ENCODE results near the gene COL10A1. TPM values are rescaled to one million over a fixed set of nuclear protein-coding genes. Genes with fewer than 3 reads are reported as not detected.

COL10A1 gene
- total and polyA plus RNA-seq, 2 of the 4 experiments (the other 2 are of a cell fraction), result 0.05 TPM; not detected in 1

DNA sequence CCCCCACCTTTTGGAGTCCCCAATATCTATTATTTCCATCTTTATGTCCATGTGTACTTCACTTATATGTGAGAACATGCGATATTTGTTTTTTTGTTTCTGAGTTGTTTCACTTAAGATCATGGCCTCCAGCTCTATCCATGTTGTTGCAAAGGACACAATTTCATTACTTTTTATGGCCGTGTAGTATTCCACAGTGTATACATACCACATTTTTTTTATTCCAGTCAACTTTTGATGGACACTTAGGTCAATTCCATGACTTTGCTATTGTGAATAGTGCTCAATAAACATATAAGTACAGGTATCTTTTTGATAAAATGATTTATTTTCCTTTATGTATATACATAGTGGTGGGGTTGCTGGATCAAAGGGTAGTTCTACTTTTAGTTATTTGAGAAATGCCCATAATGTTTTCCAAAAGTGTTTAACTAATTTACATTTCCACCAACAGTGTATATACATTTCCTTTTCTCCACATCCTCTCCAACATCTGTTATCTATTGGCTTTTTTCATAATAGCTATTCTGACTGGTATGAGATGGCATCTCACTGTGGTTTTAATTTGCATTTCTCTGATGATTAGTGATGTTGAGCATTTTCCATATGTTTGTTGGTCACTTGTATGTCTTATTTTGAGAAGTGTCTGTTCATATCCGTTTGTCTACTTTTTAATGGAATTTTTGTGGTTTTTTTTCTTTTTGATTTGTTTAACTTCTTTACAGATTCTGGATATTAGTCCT lies 34.0 kb upstream of the COL10A1 start:
- H2AK9ac ChIP-seq (replicated peaks; ENCODE audit: low read depth, low read length, poor library complexity), result no peak overlapping the region
- peak; percentile 38 for DNase-seq
- no peak overlapping the region for H2AFZ ChIP-seq (replicated peaks; ENCODE audit: low read length, poor library complexity)
- H4K20me1 ChIP-seq (ENCODE audit: insufficient read depth, low read length), result no peaks in the 10 kb centered on the region
- no peak overlapping the region for H3K4me3 ChIP-seq (ENCODE audit: insufficient read depth, low read depth, low read length)
- no peaks in the 10 kb centered on the region for H3K4me1 ChIP-seq (ENCODE audit: control insufficient read depth, insufficient read depth, low read length)
- no peak for TF ChIP-seq USF2 (IDR thresholded peaks at IDR 0.05; ENCODE audit: low read depth, low read length)
- no peak for TF ChIP-seq NFE2L2 (IDR thresholded peaks at IDR 0.05; ENCODE audit: low read depth, low read length)
- TF ChIP-seq, protein P1, sequence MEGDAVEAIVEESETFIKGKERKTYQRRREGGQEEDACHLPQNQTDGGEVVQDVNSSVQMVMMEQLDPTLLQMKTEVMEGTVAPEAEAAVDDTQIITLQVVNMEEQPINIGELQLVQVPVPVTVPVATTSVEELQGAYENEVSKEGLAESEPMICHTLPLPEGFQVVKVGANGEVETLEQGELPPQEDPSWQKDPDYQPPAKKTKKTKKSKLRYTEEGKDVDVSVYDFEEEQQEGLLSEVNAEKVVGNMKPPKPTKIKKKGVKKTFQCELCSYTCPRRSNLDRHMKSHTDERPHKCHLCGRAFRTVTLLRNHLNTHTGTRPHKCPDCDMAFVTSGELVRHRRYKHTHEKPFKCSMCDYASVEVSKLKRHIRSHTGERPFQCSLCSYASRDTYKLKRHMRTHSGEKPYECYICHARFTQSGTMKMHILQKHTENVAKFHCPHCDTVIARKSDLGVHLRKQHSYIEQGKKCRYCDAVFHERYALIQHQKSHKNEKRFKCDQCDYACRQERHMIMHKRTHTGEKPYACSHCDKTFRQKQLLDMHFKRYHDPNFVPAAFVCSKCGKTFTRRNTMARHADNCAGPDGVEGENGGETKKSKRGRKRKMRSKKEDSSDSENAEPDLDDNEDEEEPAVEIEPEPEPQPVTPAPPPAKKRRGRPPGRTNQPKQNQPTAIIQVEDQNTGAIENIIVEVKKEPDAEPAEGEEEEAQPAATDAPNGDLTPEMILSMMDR (conservative IDR thresholded peaks at IDR 0.05; ENCODE audit: low read depth, low read length), result no peak
- no peak for TF ChIP-seq SMC3 (IDR thresholded peaks at IDR 0.05; ENCODE audit: low read depth, low read length)
- TF ChIP-seq MAFK (IDR thresholded peaks at IDR 0.05; ENCODE audit: low read depth, low read length), result no peak
- TF ChIP-seq RFX5 (IDR thresholded peaks at IDR 0.05; ENCODE audit: low read depth, low read length), result no peak
- TF ChIP-seq CEBPB (IDR thresholded peaks at IDR 0.05; ENCODE audit: low read depth, low read length), result no peak
- no peak for TF ChIP-seq CHD1 (IDR thresholded peaks at IDR 0.05; ENCODE audit: low read depth, low read length)
- no peak for TF ChIP-seq RAD21 (IDR thresholded peaks at IDR 0.05; ENCODE audit: low read length)
- TF ChIP-seq BHLHE40 (IDR thresholded peaks at IDR 0.05; ENCODE audit: low read depth, low read length), result no peak
- no peak for TF ChIP-seq MAZ (IDR thresholded peaks at IDR 0.05; ENCODE audit: borderline replicate concordance, low read depth, low read length)
- no peak for TF ChIP-seq MXI1 (IDR thresholded peaks at IDR 0.05; ENCODE audit: borderline replicate concordance, low read depth, low read length)
- no peak for TF ChIP-seq FOS (IDR thresholded peaks at IDR 0.05; ENCODE audit: low read depth, low read length)
- no peak for TF ChIP-seq POLR2A (IDR thresholded peaks at IDR 0.05; ENCODE audit: low read depth, low read length)
- TF ChIP-seq RCOR1 (IDR thresholded peaks at IDR 0.05; ENCODE audit: insufficient replicate concordance, low read length), result no peak
- TF ChIP-seq, protein P2, sequence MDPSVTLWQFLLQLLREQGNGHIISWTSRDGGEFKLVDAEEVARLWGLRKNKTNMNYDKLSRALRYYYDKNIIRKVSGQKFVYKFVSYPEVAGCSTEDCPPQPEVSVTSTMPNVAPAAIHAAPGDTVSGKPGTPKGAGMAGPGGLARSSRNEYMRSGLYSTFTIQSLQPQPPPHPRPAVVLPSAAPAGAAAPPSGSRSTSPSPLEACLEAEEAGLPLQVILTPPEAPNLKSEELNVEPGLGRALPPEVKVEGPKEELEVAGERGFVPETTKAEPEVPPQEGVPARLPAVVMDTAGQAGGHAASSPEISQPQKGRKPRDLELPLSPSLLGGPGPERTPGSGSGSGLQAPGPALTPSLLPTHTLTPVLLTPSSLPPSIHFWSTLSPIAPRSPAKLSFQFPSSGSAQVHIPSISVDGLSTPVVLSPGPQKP (IDR thresholded peaks at IDR 0.05; ENCODE audit: borderline replicate concordance, low read depth, low read length), result no peak
- no peak overlapping the region for H3K9ac ChIP-seq (ENCODE audit: low read depth, low read length)
- no peaks in the 10 kb centered on the region for H3K9me1 ChIP-seq (ENCODE audit: insufficient read depth, low read length)
- H3K14ac ChIP-seq (replicated peaks; ENCODE audit: low read depth, low read length), result no peak overlapping the region
- no TSS peak for BruUV-seq (replicated peaks)
- H2BK15ac ChIP-seq (ENCODE audit: low read depth, low read length), result no peak overlapping the region
- no peak overlapping the region for H2BK120ac ChIP-seq (ENCODE audit: low read depth, low read length)
- no peak overlapping the region for H3K18ac ChIP-seq (ENCODE audit: low read depth, low read length)
- no peak overlapping the region for H2AK5ac ChIP-seq (ENCODE audit: low read depth, low read length)
- intact Hi-C loops (cut with micrococcal nuclease), result no loop called here
- H3K27me3 ChIP-seq (ENCODE audit: control insufficient read depth, insufficient read depth, low read length), result no peaks in the 10 kb centered on the region
- H2BK20ac ChIP-seq (ENCODE audit: low read depth, low read length), result no peak overlapping the region
- H3K4me2 ChIP-seq (ENCODE audit: low read depth, low read length), result no peak overlapping the region
- no peak overlapping the region for H4K5ac ChIP-seq (ENCODE audit: low read depth, low read length)
- in situ Hi-C loops (cut with MboI; ENCODE audit: low sequenced_read_pairs), result no loop called here
- H3K56ac ChIP-seq (ENCODE audit: extremely low read depth, insufficient read depth, low read length), result no peak overlapping the region
- peak; percentile 63 for ATAC-seq (ENCODE audit: low read depth)
- H4K91ac ChIP-seq (ENCODE audit: insufficient read depth, low read depth, low read length), result no peak overlapping the region
- H3K4ac ChIP-seq (ENCODE audit: low read depth, low read length), result no peak overlapping the region
- H3K23ac ChIP-seq (ENCODE audit: low read depth, low read length), result no peak overlapping the region
- no peak overlapping the region for H2BK5ac ChIP-seq (ENCODE audit: low read depth, low read length, poor library complexity, severe bottlenecking)
- no peaks in the 10 kb centered on the region for H3K79me1 ChIP-seq (ENCODE audit: low read depth in 1 of 2, low read length in 2 of 2)
- WGBS, 2 experiments (ENCODE audit: extremely low coverage in 2 of 2, insufficient read length in 1 of 2), result no CpG with 5 or more reads among the region's 3 CpGs
- no peaks in the 10 kb centered on the region for H3K9me3 ChIP-seq (ENCODE audit: control insufficient read depth, insufficient read depth, low read length)
- no peaks in the 10 kb centered on the region for H3K36me3 ChIP-seq (ENCODE audit: control insufficient read depth, insufficient read depth, low read length)
- H4K8ac ChIP-seq (ENCODE audit: low read depth in 2 of 2, low read length in 2 of 2), result no peak overlapping the region
- POLR2A ChIA-PET (ENCODE audit: unreplicated experiment), result no interaction called here
- dilution Hi-C loops (cut with HindIII; ENCODE audit: low sequenced_read_pairs, unreplicated experiment), result no loop called here
- CTCF ChIA-PET, result no interaction called here
- no peak overlapping the region for H3K27ac ChIP-seq (ENCODE audit: insufficient read depth, low read length)
